CD4-positive, CD25-positive, alpha-beta regulatory T cell (primary cell): ENCODE measurements around the gene ARHGEF28. TPM values are rescaled to one million over a fixed set of nuclear protein-coding genes. Genes with fewer than 3 reads are reported as not detected.

Experiments used
- ATAC-seq, 2 donors: fragments of 150-1000 bp; cut with Tn5 transposase; one replicate each; pipeline ENCODE4 v1.10.0; 2021; ENCODE audit warnings: low read depth in 2 of 2, moderate number of reproducible peaks in 2 of 2, moderate library complexity in 1 of 2
- DNase-seq, 3 donors: peaks; one replicate each; pipeline versions ENCODE4 v3.0.0 to v3.0.0-alpha.2; 2012 to 2022; ENCODE audit warnings: mixed read lengths in 1 of 3
- H3K27ac ChIP-seq: one replicate; pipeline ENCODE4 v1.7.0; 2013; ENCODE audit warnings: mild to moderate bottlenecking, low read length; ENCODE audit not compliant: insufficient read depth, poor library complexity, severe bottlenecking
- H3K27me3 ChIP-seq: one replicate; pipeline ENCODE4 v1.7.0; 2013; ENCODE audit warnings: low read length; ENCODE audit not compliant: control insufficient read depth, insufficient read depth
- H3K36me3 ChIP-seq: one replicate; pipeline ENCODE4 v1.7.0; 2013; ENCODE audit warnings: mild to moderate bottlenecking, low read length, moderate library complexity; ENCODE audit not compliant: control insufficient read depth, insufficient read depth
- H3K4me1 ChIP-seq: 2 replicates; pipeline ENCODE4 v1.7.0; 2013; ENCODE audit warnings: mild to moderate bottlenecking, low read length; ENCODE audit not compliant: insufficient read depth, control insufficient read depth, poor library complexity, severe bottlenecking
- H3K4me3 ChIP-seq: one replicate; pipeline ENCODE4 v1.7.0; 2013; ENCODE audit warnings: low read depth, mild to moderate bottlenecking, low read length, moderate library complexity
- H3K9me3 ChIP-seq, 2 experiments: 1 replicate in 1 of 2; 2 replicates in 1 of 2; pipeline ENCODE4 v1.7.0; 2013; ENCODE audit warnings: low read length in 2 of 2, mild to moderate bottlenecking in 1 of 2, moderate library complexity in 1 of 2; ENCODE audit not compliant: control insufficient read depth in 2 of 2
- H3K27ac Mint-ChIP-seq, 3 donors: one replicate each; pipeline ENCODE4 v1.8.0; 2020 to 2022; ENCODE audit warnings: mild to moderate bottlenecking in 3 of 3, mixed read lengths in 3 of 3, moderate library complexity in 2 of 3
- H3K27me3 Mint-ChIP-seq: one replicate; pipeline ENCODE4 v1.8.0; 2022; ENCODE audit warnings: mild to moderate bottlenecking, mixed read lengths
- H3K36me3 Mint-ChIP-seq: one replicate; pipeline ENCODE4 v1.8.0; 2020; ENCODE audit warnings: mixed read lengths
- H3K4me1 Mint-ChIP-seq, 4 donors: one replicate each; pipeline ENCODE4 v1.8.0; 2020 to 2022; ENCODE audit warnings: mixed read lengths in 4 of 4, mild to moderate bottlenecking in 1 of 4
- H3K4me3 Mint-ChIP-seq, 4 donors: one replicate each; pipeline ENCODE4 v1.8.0; 2020 to 2022; ENCODE audit warnings: mild to moderate bottlenecking in 4 of 4, mixed read lengths in 4 of 4, moderate library complexity in 3 of 4
- H3K9me3 Mint-ChIP-seq, 7 donors: one replicate each; pipeline ENCODE4 v1.8.0; 2020 to 2022; ENCODE audit warnings: mixed read lengths in 7 of 7, mild to moderate bottlenecking in 3 of 7, moderate library complexity in 2 of 7
- polyA plus RNA-seq, 4 donors: library from polyadenylated mRNA; unstranded; fragments of 300-500 nt; fragmentation: Illumina TruSeq; gene quantifications; one replicate each; pipeline ENCODE4 v1.2.3, GENCODE V29; 2021
- total RNA-seq: library from RNA; stranded (reverse); gene quantifications from one replicate; pipeline ENCODE4 v1.2.3, GENCODE V29; 2022

ARHGEF28 gene
- total and polyA plus RNA-seq, 5 donors from 2014 or later = not detected

- H3K27ac Mint-ChIP-seq = no peak overlapping the region
- DNase-seq (no peak), ATAC-seq (no peak)
- Histone ChIP-seq H3K27me3 (no peaks in the 10 kb centered on the region), H3K4me3 (no peak overlapping the region), H3K9me3 (no peaks in the 10 kb centered on the region), H3K36me3 (no peaks in the 10 kb centered on the region), H3K27ac (no peak overlapping the region), H3K4me1 (no peaks in the 10 kb centered on the region)
- H3K9me3 Mint-ChIP-seq = peaks cover 0 to 7% (median 0%) of the 10 kb centered on the region in 7 donors
- no peaks in the 10 kb centered on the region for H3K36me3 Mint-ChIP-seq
- peaks cover 6% of the 10 kb centered on the region for H3K27me3 Mint-ChIP-seq
- H3K4me3 Mint-ChIP-seq = no peak overlapping the region
- no peaks in the 10 kb centered on the region for H3K4me1 Mint-ChIP-seq
Observed at GRCh38 chr5:73969195-73970036, 343.4 kb downstream of the ARHGEF28 start.

- H3K9me3 Mint-ChIP-seq = peaks cover 0 to 5% (median 0%) of the 10 kb centered on the region in 7 donors
- ATAC-seq (no peak), DNase-seq (no peak)
- H3K4me1 ChIP-seq = no peaks in the 10 kb centered on the region
- H3K36me3 Mint-ChIP-seq = no peaks in the 10 kb centered on the region
- H3K27me3 Mint-ChIP-seq = peaks cover 6% of the 10 kb centered on the region
- H3K27me3 ChIP-seq = no peaks in the 10 kb centered on the region
- H3K9me3 ChIP-seq = no peaks in the 10 kb centered on the region
- H3K36me3 ChIP-seq = no peaks in the 10 kb centered on the region
- H3K4me3 ChIP-seq = no peak overlapping the region
- H3K4me1 Mint-ChIP-seq = no peaks in the 10 kb centered on the region
- H3K27ac ChIP-seq = no peak overlapping the region
- no peak overlapping the region for H3K4me3 Mint-ChIP-seq
- no peak overlapping the region for H3K27ac Mint-ChIP-seq
Observed at GRCh38 chr5:73971326-73971725, 345.3 kb downstream of the ARHGEF28 start.

GRCh38 chr5:73973135-73973534 lies 347.1 kb downstream of the ARHGEF28 start:
- no peak overlapping the region for H3K27ac ChIP-seq
- no peaks in the 10 kb centered on the region for H3K4me1 Mint-ChIP-seq
- no peak overlapping the region for H3K27ac Mint-ChIP-seq
- H3K27me3 ChIP-seq = no peaks in the 10 kb centered on the region
- ATAC-seq = no peak
- no peak overlapping the region for H3K4me3 ChIP-seq
- no peaks in the 10 kb centered on the region for H3K4me1 ChIP-seq
- no peaks in the 10 kb centered on the region for H3K36me3 ChIP-seq
- H3K36me3 Mint-ChIP-seq = no peaks in the 10 kb centered on the region
- H3K9me3 ChIP-seq = no peaks in the 10 kb centered on the region
- DNase-seq = no peak
- H3K9me3 Mint-ChIP-seq = peaks cover 0 to 4% (median 0%) of the 10 kb centered on the region in 7 donors
- H3K4me3 Mint-ChIP-seq = no peak overlapping the region
- H3K27me3 Mint-ChIP-seq = peaks cover 6% of the 10 kb centered on the region

GRCh38 chr5:73974871-73975360 lies 348.9 kb downstream of the ARHGEF28 start:
- Histone ChIP-seq H3K9me3 (no peaks in the 10 kb centered on the region), H3K36me3 (no peaks in the 10 kb centered on the region), H3K27me3 (no peaks in the 10 kb centered on the region), H3K4me3 (no peak overlapping the region), H3K4me1 (no peaks in the 10 kb centered on the region), H3K27ac (no peak overlapping the region)
- Mint-ChIP-seq H3K36me3 (no peaks in the 10 kb centered on the region), H3K9me3 (peaks cover 0 to 4% (median 0%) of the 10 kb centered on the region in 7 donors), H3K27ac (no peak overlapping the region), H3K4me1 (no peaks in the 10 kb centered on the region), H3K27me3 (no peaks in the 10 kb centered on the region), H3K4me3 (no peak overlapping the region)
- no peak for ATAC-seq
- no peak for DNase-seq

- Mint-ChIP-seq H3K4me1 (no peaks in the 10 kb centered on the region), H3K9me3 (peaks cover 0 to 4% (median 0%) of the 10 kb centered on the region in 7 donors), H3K27me3 (no peaks in the 10 kb centered on the region), H3K36me3 (no peaks in the 10 kb centered on the region), H3K27ac (no peak overlapping the region), H3K4me3 (no peak overlapping the region)
- no peak overlapping the region for H3K4me3 ChIP-seq
- H3K27ac ChIP-seq = no peak overlapping the region
- no peaks in the 10 kb centered on the region for H3K36me3 ChIP-seq
- H3K4me1 ChIP-seq = no peaks in the 10 kb centered on the region
- no peak for ATAC-seq
- DNase-seq = no peak
- no peaks in the 10 kb centered on the region for H3K9me3 ChIP-seq
- H3K27me3 ChIP-seq = no peaks in the 10 kb centered on the region
Observed at GRCh38 chr5:73975845-73976244, 349.8 kb downstream of the ARHGEF28 start.

GRCh38 chr5:73977146-73977545 lies 351.1 kb downstream of the ARHGEF28 start:
- no peaks in the 10 kb centered on the region for H3K36me3 ChIP-seq
- H3K4me1 ChIP-seq = no peaks in the 10 kb centered on the region
- DNase-seq (no peak), ATAC-seq (no peak)
- no peaks in the 10 kb centered on the region for H3K27me3 ChIP-seq
- Mint-ChIP-seq H3K9me3 (peaks cover 0 to 6% (median 0%) of the 10 kb centered on the region in 7 donors), H3K4me1 (no peaks in the 10 kb centered on the region), H3K36me3 (no peaks in the 10 kb centered on the region), H3K27ac (no peak overlapping the region), H3K4me3 (no peak overlapping the region), H3K27me3 (no peaks in the 10 kb centered on the region)
- H3K9me3 ChIP-seq = no peaks in the 10 kb centered on the region
- no peak overlapping the region for H3K27ac ChIP-seq
- H3K4me3 ChIP-seq = no peak overlapping the region

GRCh38 chr5:73979321-73979720 lies 353.3 kb downstream of the ARHGEF28 start:
- no peak overlapping the region for H3K4me3 Mint-ChIP-seq
- H3K27me3 ChIP-seq = no peaks in the 10 kb centered on the region

GRCh38 chr5:73981704-73982103 lies 355.7 kb downstream of the ARHGEF28 start:
- H3K36me3 ChIP-seq = no peaks in the 10 kb centered on the region
- no peak for DNase-seq
- no peak overlapping the region for H3K27ac ChIP-seq
- Mint-ChIP-seq H3K4me1 (no peaks in the 10 kb centered on the region), H3K4me3 (no peak overlapping the region), H3K36me3 (no peaks in the 10 kb centered on the region), H3K9me3 (peaks cover 0 to 4% (median 0%) of the 10 kb centered on the region in 7 donors), H3K27ac (no peak overlapping the region), H3K27me3 (peaks cover 8% of the 10 kb centered on the region)
- no peaks in the 10 kb centered on the region for H3K27me3 ChIP-seq
- ATAC-seq = no peak
- no peak overlapping the region for H3K4me3 ChIP-seq
- no peaks in the 10 kb centered on the region for H3K9me3 ChIP-seq
- H3K4me1 ChIP-seq = no peaks in the 10 kb centered on the region

More at GRCh38 chr5:73979321-73979720, 353.3 kb downstream of the ARHGEF28 start:
- Mint-ChIP-seq H3K9me3 (peaks cover 0 to 4% (median 0%) of the 10 kb centered on the region in 7 donors), H3K36me3 (no peaks in the 10 kb centered on the region), H3K27ac (no peak overlapping the region), H3K4me1 (no peaks in the 10 kb centered on the region), H3K27me3 (peaks cover 7% of the 10 kb centered on the region)
- Histone ChIP-seq H3K4me1 (no peaks in the 10 kb centered on the region), H3K4me3 (no peak overlapping the region), H3K27ac (no peak overlapping the region), H3K36me3 (no peaks in the 10 kb centered on the region), H3K9me3 (no peaks in the 10 kb centered on the region)
- DNase-seq = no peak
- ATAC-seq = no peak
